Mesothelial cell of epicardium (in vitro differentiated cells): ENCODE measurements around the gene POLR3E. TPM values are rescaled to one million over a fixed set of nuclear protein-coding genes. Genes with fewer than 3 reads are reported as not detected.

Experiments
- DNase-seq, 2 experiments: peaks; one replicate each; pipeline ENCODE4 v3.0.0; 2021; ENCODE audit warnings: low spot score in 2 of 2; ENCODE audit not compliant: unreplicated experiment in 2 of 2
- H3K27ac Mint-ChIP-seq: 2 replicates; pipeline ENCODE4 v1.8.0; 2021; ENCODE audit warnings: mixed read lengths
- H3K27me3 Mint-ChIP-seq: 2 replicates; pipeline ENCODE4 v1.8.0; 2021; ENCODE audit warnings: low read depth, mixed read lengths
- H3K36me3 Mint-ChIP-seq: 2 replicates; pipeline ENCODE4 v1.8.0; 2021; ENCODE audit warnings: mixed read lengths
- H3K4me1 Mint-ChIP-seq: 2 replicates; pipeline ENCODE4 v1.8.0; 2021; ENCODE audit warnings: mixed read lengths
- H3K4me3 Mint-ChIP-seq: 2 replicates; pipeline ENCODE4 v1.8.0; 2021; ENCODE audit warnings: mild to moderate bottlenecking, moderate library complexity, mixed read lengths
- H3K9me3 Mint-ChIP-seq: 2 replicates; pipeline ENCODE4 v1.8.0; 2021; ENCODE audit warnings: mixed read lengths
- CTCF ChIP-seq: fragments of 200-600 bp; sonication (generic); IDR thresholded peaks from one replicate; pipeline ENCODE4 v1.5.0; 2021; ENCODE audit warnings: antibody characterized with exemption; ENCODE audit not compliant: unreplicated experiment
- total RNA-seq: library from RNA; stranded (reverse); gene quantifications from 3 replicates; pipeline ENCODE4 v1.2.1, GENCODE V29; 2021

The POLR3E gene
- total RNA-seq, 1 donor from 2014 or later = 71.4 TPM

GRCh38 chr16:22372882-22373661, 75.9 kb downstream of the POLR3E start:
- TF ChIP-seq CTCF = no peak
- DNase-seq = no peak
- H3K9me3 Mint-ChIP-seq = no peaks in the 10 kb centered on the region
- no peaks in the 10 kb centered on the region for H3K27me3 Mint-ChIP-seq
- no peaks in the 10 kb centered on the region for H3K36me3 Mint-ChIP-seq
- peaks cover 38% of the 10 kb centered on the region for H3K4me1 Mint-ChIP-seq
- H3K27ac Mint-ChIP-seq = peak overlapping the region; percentile 92
- H3K4me3 Mint-ChIP-seq = peak overlapping the region; percentile 95

GRCh38 chr16:22373662-22374310, 76.6 kb downstream of the POLR3E start:
- Mint-ChIP-seq H3K27me3 (no peaks in the 10 kb centered on the region), H3K4me1 (peaks cover 38% of the 10 kb centered on the region), H3K36me3 (no peaks in the 10 kb centered on the region), H3K27ac (peak overlapping the region; percentile 92), H3K9me3 (no peaks in the 10 kb centered on the region), H3K4me3 (peak overlapping the region; percentile 95)
- peak in 1 of 2 experiments; percentile 66 for DNase-seq
- no peak for TF ChIP-seq CTCF

GRCh38 chr16:22374311-22375116, 77.3 kb downstream of the POLR3E start, which contains the start of gene CDR2:
Gene CDR2, minus strand, starts transcription at chr16:22374619. Its CDS starts 310 bp downstream, at chr16:22374309.
- Mint-ChIP-seq H3K9me3 (no peaks in the 10 kb centered on the region), H3K27ac (peak within 1 kb of the TSS; percentile 96), H3K4me3 (peak within 1 kb of the TSS; percentile 95), H3K36me3 (no peaks in the 10 kb centered on the region), H3K27me3 (no peaks in the 10 kb centered on the region), H3K4me1 (peaks cover 34% of the 10 kb centered on the region)
- DNase-seq = peak; percentile 98 to 99
- TF ChIP-seq CTCF = no peak

- no peaks in the 10 kb centered on the region for H3K9me3 Mint-ChIP-seq
- no peaks in the 10 kb centered on the region for H3K27me3 Mint-ChIP-seq
- no peak for TF ChIP-seq CTCF
- peak overlapping the region; percentile 96 for H3K27ac Mint-ChIP-seq
- H3K36me3 Mint-ChIP-seq = no peaks in the 10 kb centered on the region
- H3K4me1 Mint-ChIP-seq = peaks cover 30% of the 10 kb centered on the region
- peak overlapping the region; percentile 95 for H3K4me3 Mint-ChIP-seq
- no peak for DNase-seq
Observed at GRCh38 chr16:22375117-22375962, 78.1 kb downstream of the POLR3E start.
